Liver (tissue), 3 donors: ENCODE measurements around the gene ZNF189.

Source experiments
- CTCF ChIP-seq: fragments of 150-350 bp; IDR thresholded peaks from 2 replicates; pipeline ENCODE4 v1.5.1; 2017; ENCODE audit warnings: improper control_type of control experiment, low read depth, low read length; ENCODE audit not compliant: missing input control
- RAD21 ChIP-seq, 2 donors: IDR thresholded peaks; 2 replicates each; pipeline ENCODE4 v1.6.1; 2016; ENCODE audit warnings: antibody characterized with exemption in 2 of 2, mild to moderate bottlenecking in 2 of 2
- donor health status: healthy.
- donor health status: healthy.

GRCh38 chr9:101375546-101375945 lies 23.1 kb upstream of the ZNF189 start:
- no peak for TF ChIP-seq CTCF
- TF ChIP-seq RAD21 (IDR thresholded peaks at IDR 0.05): no peak
